HG03097 (cell line): Measurements from ENCODE around the gene TCF7.

Source experiments
- ATAC-seq: cut with Tn5 transposase; IDR thresholded peaks from one replicate; pipeline ENCODE4 v1.9.1; 2021; ENCODE audit not compliant: unreplicated experiment, low FRiP score

The TCF7 gene

GRCh38 chr5:134088994-134089560 is 25.4 kb upstream of the TCF7 start:
- ATAC-seq: no peak

GRCh38 chr5:134090522-134090921 is 24.0 kb upstream of the TCF7 start:
- ATAC-seq: no peak

GRCh38 chr5:134091626-134092121 is 22.8 kb upstream of the TCF7 start:
- ATAC-seq: no peak

GRCh38 chr5:134092875-134093274 is 21.6 kb upstream of the TCF7 start:
- ATAC-seq: no peak

- no peak for ATAC-seq
These were observed 21.1 kb upstream of the TCF7 start for GRCh38 chr5:134093351-134093750.

GRCh38 chr5:134095293-134095692 is 19.2 kb upstream of the TCF7 start:
- ATAC-seq: no peak

GRCh38 chr5:134095887-134096589 is 18.4 kb upstream of the TCF7 start:
- ATAC-seq: no peak

- ATAC-seq: no peak
These were observed 17.2 kb upstream of the TCF7 start for GRCh38 chr5:134097211-134097749.

GRCh38 chr5:134098690-134099089 is 15.8 kb upstream of the TCF7 start:
- no peak for ATAC-seq

- no peak for ATAC-seq
These were observed 15.1 kb upstream of the TCF7 start for GRCh38 chr5:134099288-134099872.

- no peak for ATAC-seq
These were observed 14.6 kb upstream of the TCF7 start for GRCh38 chr5:134099939-134100282.

- ATAC-seq: peak; percentile 71
These were observed 14.0 kb upstream of the TCF7 start for GRCh38 chr5:134100283-134101091.

- ATAC-seq: no peak
These were observed 12.6 kb upstream of the TCF7 start for GRCh38 chr5:134101686-134102439.

- ATAC-seq: no peak
These were observed 11.1 kb upstream of the TCF7 start for GRCh38 chr5:134103397-134103796.

GRCh38 chr5:134103998-134104654 is 10.4 kb upstream of the TCF7 start:
- ATAC-seq: no peak

- ATAC-seq: no peak
These were observed 7.3 kb upstream of the TCF7 start for GRCh38 chr5:134106991-134107701.

- ATAC-seq: no peak
These were observed 6.7 kb upstream of the TCF7 start for GRCh38 chr5:134107779-134108178.

GRCh38 chr5:134110382-134110781 is 4.1 kb upstream of the TCF7 start:
- no peak for ATAC-seq
